Erythroblast (primary cell): ENCODE measurements around the gene RIOK1.

Source experiments
- GATA1 ChIP-seq: IDR thresholded peaks from 2 replicates; pipeline ENCODE4 v1.6.1; 2011; ENCODE audit warnings: low read depth, mild to moderate bottlenecking, control low read depth, low read length, moderate library complexity
- POLR2A ChIP-seq: IDR thresholded peaks from 2 replicates; pipeline ENCODE4 v1.6.1; 2011; ENCODE audit warnings: mild to moderate bottlenecking, low read length

DNA sequence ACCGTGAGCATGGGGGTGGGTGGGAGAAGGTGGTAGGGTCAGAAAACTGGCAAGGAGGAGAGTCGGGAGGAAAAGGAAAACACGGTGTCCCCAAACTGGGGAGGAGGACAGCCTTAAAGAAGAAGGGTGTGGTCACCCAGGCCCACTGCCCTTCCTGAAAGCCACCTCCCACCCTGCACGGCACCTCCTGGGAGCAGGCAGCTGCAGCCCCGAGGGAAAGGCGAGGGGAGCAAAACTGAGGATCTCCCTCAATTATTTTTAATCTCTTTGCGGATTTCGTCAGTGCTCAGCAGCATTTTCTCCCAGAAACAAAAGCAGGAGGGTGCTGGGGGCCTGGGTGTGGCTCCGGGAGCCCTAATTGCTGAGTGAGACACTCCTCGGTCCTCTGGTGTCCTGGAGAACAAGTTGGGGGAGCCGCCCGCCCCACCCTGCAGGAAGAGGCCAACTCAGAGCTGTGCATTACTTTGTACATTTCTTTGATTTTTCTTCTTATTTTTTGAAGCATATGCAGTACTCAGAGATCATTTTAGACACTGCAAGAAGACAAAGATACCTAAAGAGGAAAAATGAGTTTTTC lies 56.4 kb downstream of the RIOK1 start:
- no peak for TF ChIP-seq POLR2A
- TF ChIP-seq GATA1: no peak
